ENCODE results near the gene GTF3C5. TPM values are rescaled to one million over a fixed set of nuclear protein-coding genes. Genes with fewer than 3 reads are reported as not detected.

GTF3C5 gene
- 10 to 100 TPM; 52.6 to 69.2 (median 60.4) TPM for total RNA-seq
- 49.8 TPM for total RNA-seq (2013)

GRCh38 chr9:133030317-133031129, at the start of gene GTF3C5:
GTF3C5 (plus strand) TSS chr9:133030997; CDS start chr9:133031012, 15 bp downstream.
- DNase-seq: peak; percentile 90 to 97
- peak within 1 kb of the TSS; percentile 95 to 98 for H3K27ac Mint-ChIP-seq
- H3K4me3 Mint-ChIP-seq: peak within 1 kb of the TSS; percentile 98
- H3K36me3 Mint-ChIP-seq: no peaks in the 10 kb centered on the region
- H3K4me1 Mint-ChIP-seq: peaks cover 29 to 49% of the 10 kb centered on the region in 2 donors
- H3K27me3 ChIP-seq (ENCODE audit: control insufficient read depth, insufficient read depth, low read length): no peaks in the 10 kb centered on the region
- H3K9me3 ChIP-seq (ENCODE audit: control insufficient read depth, insufficient read depth, low read length): no peaks in the 10 kb centered on the region
- H3K27me3 Mint-ChIP-seq (ENCODE audit: low read depth in 2 of 2): no peaks in the 10 kb centered on the region
- H3K9me3 Mint-ChIP-seq: no peaks in the 10 kb centered on the region
- WGBS (ENCODE audit: insufficient coverage): under 1% methylated on average over 63 of the region's 63 CpGs
- H3K4me3 ChIP-seq (ENCODE audit: low read length): peak within 1 kb of the TSS; percentile 89
- peak within 1 kb of the TSS; percentile 90 for H3K27ac ChIP-seq (ENCODE audit: low read length)
- ATAC-seq: peak; percentile 95 to 99 (median 95)
- intact Hi-C loops (cut with micrococcal nuclease): no loop called here
- H3K36me3 ChIP-seq (ENCODE audit: control insufficient read depth, insufficient read depth, low read length): peaks cover 3% of the 10 kb centered on the region
- peaks cover 24% of the 10 kb centered on the region for H3K4me1 ChIP-seq (ENCODE audit: control insufficient read depth, insufficient read depth, low read length)
- TF ChIP-seq CTCF (IDR thresholded peaks at IDR 0.05): no peak

- Mint-ChIP-seq H3K27ac (no peak overlapping the region), H3K4me3 (no peak overlapping the region), H3K27me3 (ENCODE audit: low read depth in 2 of 2) (peaks cover 15 to 17% of the 10 kb centered on the region in 2 donors), H3K4me1 (peaks cover 19 to 29% of the 10 kb centered on the region in 2 donors), H3K9me3 (no peaks in the 10 kb centered on the region), H3K36me3 (no peaks in the 10 kb centered on the region)
- no peak for DNase-seq
- WGBS (ENCODE audit: insufficient coverage): 33% methylated on average over 6 of the region's 8 CpGs
- H3K4me3 ChIP-seq (ENCODE audit: low read length): no peak overlapping the region
- H3K27ac ChIP-seq (ENCODE audit: low read length): no peak overlapping the region
- no peaks in the 10 kb centered on the region for H3K36me3 ChIP-seq (ENCODE audit: control insufficient read depth, insufficient read depth, low read length)
- no peaks in the 10 kb centered on the region for H3K9me3 ChIP-seq (ENCODE audit: control insufficient read depth, insufficient read depth, low read length)
- H3K27me3 ChIP-seq (ENCODE audit: control insufficient read depth, insufficient read depth, low read length): peaks cover 8% of the 10 kb centered on the region
- intact Hi-C loops (cut with micrococcal nuclease): no loop called here
- H3K4me1 ChIP-seq (ENCODE audit: control insufficient read depth, insufficient read depth, low read length): peaks cover 37% of the 10 kb centered on the region
- no peak for TF ChIP-seq CTCF (IDR thresholded peaks at IDR 0.05)
- no peak for ATAC-seq
These were observed 48.3 kb upstream of the GTF3C5 start for GRCh38 chr9:132982458-132982857.

- Mint-ChIP-seq H3K4me1 (peaks cover 25 to 36% of the 10 kb centered on the region in 2 donors), H3K9me3 (no peaks in the 10 kb centered on the region), H3K27ac (no peak overlapping the region), H3K27me3 (ENCODE audit: low read depth in 2 of 2) (peaks cover 9 to 11% of the 10 kb centered on the region in 2 donors), H3K36me3 (no peaks in the 10 kb centered on the region), H3K4me3 (no peak overlapping the region)
- Histone ChIP-seq H3K27ac (ENCODE audit: low read length) (no peak overlapping the region), H3K9me3 (ENCODE audit: control insufficient read depth, insufficient read depth, low read length) (no peaks in the 10 kb centered on the region), H3K4me3 (ENCODE audit: low read length) (no peak overlapping the region), H3K27me3 (ENCODE audit: control insufficient read depth, insufficient read depth, low read length) (peaks cover 8% of the 10 kb centered on the region), H3K36me3 (ENCODE audit: control insufficient read depth, insufficient read depth, low read length) (no peaks in the 10 kb centered on the region), H3K4me1 (ENCODE audit: control insufficient read depth, insufficient read depth, low read length) (peaks cover 39% of the 10 kb centered on the region)
- 79% methylated on average over 11 of the region's 11 CpGs for WGBS (ENCODE audit: insufficient coverage)
- intact Hi-C loops (cut with micrococcal nuclease): no loop called here
- ATAC-seq (no peak), DNase-seq (no peak)
- no peak for TF ChIP-seq CTCF (IDR thresholded peaks at IDR 0.05)
These were observed 47.2 kb upstream of the GTF3C5 start for GRCh38 chr9:132983491-132984201.
